ENCODE measurements around the gene TP53I11.

The TP53I11 gene

GRCh38 chr11:44950625-44951476 is at the start of gene TP53I11:
TP53I11 (minus strand) TSS chr11:44950883; CDS start chr11:44938335, 12,548 bp downstream.
- peak in 30 of 56 donors; percentile 9 to 70 (median 30) for DNase-seq

- no peak for DNase-seq
Measured at GRCh38 chr11:44999068-44999467, 48.4 kb upstream of the TP53I11 start.

- DNase-seq: no peak
Measured at GRCh38 chr11:44998051-44998450, 47.4 kb upstream of the TP53I11 start.

GRCh38 chr11:44997566-44997965 is 46.9 kb upstream of the TP53I11 start:
- DNase-seq: no peak

GRCh38 chr11:44994753-44995152 is 44.1 kb upstream of the TP53I11 start:
- DNase-seq: no peak

GRCh38 chr11:44993971-44994704 is 43.5 kb upstream of the TP53I11 start:
- no peak for DNase-seq

GRCh38 chr11:44992774-44993173 is 42.1 kb upstream of the TP53I11 start:
- DNase-seq: no peak

- DNase-seq: peak in 2 of 56 donors; percentile 26 to 29
Measured at GRCh38 chr11:44992181-44992582, 41.5 kb upstream of the TP53I11 start.

GRCh38 chr11:44990665-44991064 is 40.0 kb upstream of the TP53I11 start:
- DNase-seq: no peak

- DNase-seq: peak in 1 of 56 donors; percentile 12
Measured at GRCh38 chr11:44989831-44990566, 39.3 kb upstream of the TP53I11 start.

- DNase-seq: no peak
Measured at GRCh38 chr11:44988981-44989635, 38.4 kb upstream of the TP53I11 start.

GRCh38 chr11:44988111-44988510 is 37.4 kb upstream of the TP53I11 start:
- no peak for DNase-seq

GRCh38 chr11:44987506-44987905 is 36.8 kb upstream of the TP53I11 start:
- no peak for DNase-seq

GRCh38 chr11:44986315-44986714 is 35.6 kb upstream of the TP53I11 start:
- DNase-seq: no peak

GRCh38 chr11:44985721-44986120 is 35.0 kb upstream of the TP53I11 start:
- no peak for DNase-seq

GRCh38 chr11:44983786-44984185 is 33.1 kb upstream of the TP53I11 start:
- DNase-seq: no peak

- DNase-seq: no peak
Measured at GRCh38 chr11:44982496-44983062, 31.9 kb upstream of the TP53I11 start.

GRCh38 chr11:44980533-44981427 is 30.1 kb upstream of the TP53I11 start:
- DNase-seq: no peak

GRCh38 chr11:44979543-44980399 is 29.1 kb upstream of the TP53I11 start:
- DNase-seq: peak in 1 of 56 donors; percentile 9

All from amygdala (tissue), 56 donors.